ENCODE measurements around the gene IFT81. TPM values are rescaled to one million over a fixed set of nuclear protein-coding genes. Genes with fewer than 3 reads are reported as not detected.

IFT81 gene
- total and polyA plus RNA-seq, 2 of the 13 experiments (the other 11 are each of a cell fraction or from before 2014, with no cell fraction given): 4.2 to 13.0 TPM

GRCh38 chr12:110079477-110080400 is 44.4 kb upstream of the IFT81 start (continued):
- no peak for TF ChIP-seq AKNA (CRISPR knock-in tag; IDR thresholded peaks at IDR 0.05; ENCODE audit: borderline replicate concordance)
- no peak for TF ChIP-seq RBM39 (IDR thresholded peaks at IDR 0.05; ENCODE audit: low read depth, low read length, poor library complexity, severe bottlenecking)
- TF ChIP-seq SOX6 (IDR thresholded peaks at IDR 0.05): no peak
- peak; percentile 98 for TF ChIP-seq SOX6 (CRISPR knock-in tag; IDR thresholded peaks at IDR 0.05)
- no peak for TF ChIP-seq NR2F6 (IDR thresholded peaks at IDR 0.05)
- peak; percentile 57; the same call in 1 of the 2 replicates for TF ChIP-seq NR2F6 (CRISPR knock-in tag; IDR thresholded peaks at IDR 0.05)
- no peak for TF ChIP-seq RORA (CRISPR knock-in tag; IDR thresholded peaks at IDR 0.05)
- no peak for TF ChIP-seq PRPF4 (IDR thresholded peaks at IDR 0.05; ENCODE audit: low read depth, low read length, poor library complexity, severe bottlenecking)
- TF ChIP-seq CREBL2 (CRISPR knock-in tag; IDR thresholded peaks at IDR 0.05; ENCODE audit: borderline replicate concordance): no peak
- TF ChIP-seq ZBTB7B (CRISPR knock-in tag; IDR thresholded peaks at IDR 0.05): peak; percentile 41; the same call in 1 of the 2 replicates
- TF ChIP-seq ZNF256 (CRISPR knock-in tag; conservative IDR thresholded peaks at IDR 0.05): no peak
- 0 out of 2 replicates have a peak, but pooled peaks have one; percentile 42 for TF ChIP-seq ZNF441 (CRISPR knock-in tag; IDR thresholded peaks at IDR 0.05; ENCODE audit: borderline replicate concordance)
- TF ChIP-seq ZNF597 (CRISPR knock-in tag; IDR thresholded peaks at IDR 0.05): no peak
- peak; percentile 71; the same call in 1 of the 2 replicates for TF ChIP-seq ZFP90 (CRISPR knock-in tag; IDR thresholded peaks at IDR 0.05; ENCODE audit: borderline replicate concordance)
- peak; percentile 21; the same call in 1 of the 2 replicates for TF ChIP-seq BRD4 (CRISPR knock-in tag; IDR thresholded peaks at IDR 0.05)
- TF ChIP-seq RFX1 (IDR thresholded peaks at IDR 0.05): no peak
- TF ChIP-seq POLR2A (IDR thresholded peaks at IDR 0.05; ENCODE audit: insufficient read depth in 1 of 2, low read depth in 2 of 2, low read length in 2 of 2): no peak; a peak in 1 of 4 replicates
- TF ChIP-seq HNRNPUL1 (IDR thresholded peaks at IDR 0.05; ENCODE audit: low read depth, low read length): no peak
- TF ChIP-seq KAT8 (CRISPR knock-in tag; IDR thresholded peaks at IDR 0.05): peak; percentile 92
- 0 out of 2 replicates have a peak, but pooled peaks have one; percentile 43 for TF ChIP-seq ZBTB39 (CRISPR knock-in tag; IDR thresholded peaks at IDR 0.05)
- TF ChIP-seq MYPOP (CRISPR knock-in tag; IDR thresholded peaks at IDR 0.05): peak; percentile 72; the same call in 1 of the 2 replicates

All from HepG2 (cell line).